HUDEP-2 (cell line): ENCODE data around the gene SHROOM3.

Experiments used
- DNase-seq, 76 experiments: peaks; one replicate each; lab custom pipeline; 2025; ENCODE audit not compliant: unreplicated experiment in 76 of 76; lab: John Stamatoyannopoulos, UW

The SHROOM3 gene

GRCh38 chr4:76614589-76614988 lies 179.6 kb downstream of the SHROOM3 start:
- no peak for DNase-seq

- no peak for DNase-seq
These were observed 181.0 kb downstream of the SHROOM3 start for GRCh38 chr4:76615999-76616398.

GRCh38 chr4:76616526-76616925 lies 181.5 kb downstream of the SHROOM3 start:
- no peak for DNase-seq

- DNase-seq = no peak
These were observed 185.9 kb downstream of the SHROOM3 start for GRCh38 chr4:76620723-76621468.

- no peak for DNase-seq
These were observed 187.1 kb downstream of the SHROOM3 start for GRCh38 chr4:76622126-76622525.

GRCh38 chr4:76622717-76623116 lies 187.7 kb downstream of the SHROOM3 start:
- DNase-seq = no peak

- no peak for DNase-seq
These were observed 188.4 kb downstream of the SHROOM3 start for GRCh38 chr4:76623217-76624045.

- DNase-seq = no peak
These were observed 189.2 kb downstream of the SHROOM3 start for GRCh38 chr4:76624241-76624681.

- DNase-seq = no peak
These were observed 190.1 kb downstream of the SHROOM3 start for GRCh38 chr4:76624931-76625715.

- no peak for DNase-seq
These were observed 191.8 kb downstream of the SHROOM3 start for GRCh38 chr4:76626686-76627465.

GRCh38 chr4:76628251-76628650 lies 193.2 kb downstream of the SHROOM3 start:
- no peak for DNase-seq

GRCh38 chr4:76630741-76631140 lies 195.7 kb downstream of the SHROOM3 start:
- DNase-seq = no peak

- no peak for DNase-seq
These were observed 199.2 kb downstream of the SHROOM3 start for GRCh38 chr4:76634220-76634619.

GRCh38 chr4:76637712-76638361 lies 202.8 kb downstream of the SHROOM3 start:
- DNase-seq = no peak

GRCh38 chr4:76639288-76639687 lies 204.3 kb downstream of the SHROOM3 start:
- DNase-seq = no peak

GRCh38 chr4:76640353-76640910 lies 205.4 kb downstream of the SHROOM3 start:
- no peak for DNase-seq

GRCh38 chr4:76641351-76641750 lies 206.3 kb downstream of the SHROOM3 start:
- DNase-seq = no peak

GRCh38 chr4:76641758-76642157 lies 206.7 kb downstream of the SHROOM3 start:
- no peak for DNase-seq

GRCh38 chr4:76644831-76645485 lies 209.9 kb downstream of the SHROOM3 start:
- DNase-seq = no peak
